H1 (cell line): Measurements from ENCODE around the gene TBC1D22A. TPM values are rescaled to one million over a fixed set of nuclear protein-coding genes. Genes with fewer than 3 reads are reported as not detected.

Experiments
- ATF2 ChIP-seq: IDR thresholded peaks from 2 replicates; pipeline ENCODE4 v1.6.1; 2012; ENCODE audit warnings: low read length, inconsistent platforms
- CHD7 ChIP-seq: fragments of 300-600 bp; sonication (generic); IDR thresholded peaks from 2 replicates; pipeline ENCODE4 v1.7.1; 2012; ENCODE audit warnings: low read length, moderate library complexity, mild to moderate bottlenecking, inconsistent platforms; ENCODE audit not compliant: insufficient replicate concordance
- HDAC6 ChIP-seq: IDR thresholded peaks from one replicate; pipeline ENCODE4 v1.7.1; 2012; ENCODE audit warnings: low read depth, mild to moderate bottlenecking, inconsistent platforms, low read length, moderate library complexity
- POLR2AphosphoS5 ChIP-seq: IDR thresholded peaks from 2 replicates; pipeline ENCODE4 v1.6.1; 2011; ENCODE audit warnings: low read depth, low read length
- RXRA ChIP-seq: IDR thresholded peaks from 2 replicates; pipeline ENCODE4 v1.6.1; 2011; ENCODE audit warnings: low read depth, mild to moderate bottlenecking, low read length, moderate library complexity; ENCODE audit not compliant: insufficient read depth
- SRF ChIP-seq: IDR thresholded peaks from 2 replicates; pipeline ENCODE4 v1.6.1; 2011; ENCODE audit warnings: mild to moderate bottlenecking, low read depth, low read length, moderate library complexity
- TAF1 ChIP-seq: IDR thresholded peaks from 2 replicates; pipeline ENCODE4 v1.6.1; 2011; ENCODE audit warnings: mild to moderate bottlenecking, low read depth, low read length
- TCF12 ChIP-seq: IDR thresholded peaks from 2 replicates; pipeline ENCODE4 v1.6.1; 2011; ENCODE audit warnings: low read depth, mild to moderate bottlenecking, low read length
- polyA plus RNA-seq, 7 experiments: library from polyadenylated mRNA; depleted of rRNA in 3 of 7; stranded (reverse) in 5 of 7; unstranded in 2 of 7; fragments of >200 nt in 5 of 7; fragments of 200-250 nt in 2 of 7; gene quantifications; 1 replicate in 5 of 7; 2 replicates in 1 of 7; 4 replicates in 1 of 7; pipeline versions ENCODE4 v1.2.1 to v1.2.3, GENCODE V29; 2011 to 2013; ENCODE audit warnings: missing spikeins in 2 of 7, mixed read lengths in 2 of 7
- total RNA-seq: library from RNA; stranded (reverse); fragmentation: NEBNext Ultra II Directional; extraction: Animal tissue kit (Norgen Biotek cat#: 25700); gene quantifications from 2 replicates; pipeline ENCODE4 v1.2.1, GENCODE V29; 2021

Gene TBC1D22A
- total and polyA plus RNA-seq, 2 of the 8 experiments (the other 6 are each of a cell fraction or from before 2014, with no cell fraction given) = 11.9 to 18.4 TPM

DNA sequence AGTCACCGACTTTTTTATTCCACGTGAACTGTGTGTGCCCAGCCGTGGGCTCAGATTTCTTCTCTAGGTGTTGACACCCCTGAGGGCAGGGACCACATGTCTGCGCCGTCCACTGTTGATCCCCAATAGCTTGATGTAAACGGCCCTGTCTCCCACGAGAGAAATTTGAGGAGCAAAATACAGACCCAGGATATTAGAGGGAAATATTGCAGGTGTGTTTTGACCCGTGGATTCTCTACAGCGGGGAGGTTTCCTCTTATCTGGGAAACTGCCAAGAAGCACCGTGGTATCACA is 437.5 kb downstream of the TBC1D22A start (continued):
- TF ChIP-seq CHD7 (no peak), RXRA (no peak), SRF (no peak), TCF12 (no peak), ATF2 (no peak), POLR2AphosphoS5 (no peak), HDAC6 (no peak), TAF1 (no peak)
